Coronary artery (tissue), 2 donors: Measurements from ENCODE around the gene POLD4.

ENCODE experiments used
- DNase-seq: peaks from one replicate; pipeline ENCODE4 v3.0.0-alpha.2; 2017; ENCODE audit warnings: low spot score
- H3K27ac ChIP-seq, 2 donors: fragments of 200-600 bp; sonication (generic); one replicate each; pipeline ENCODE4 v1.5.1; 2016 to 2019
- H3K4me3 ChIP-seq: fragments of 200-600 bp; sonication (generic); 2 replicates; pipeline ENCODE4 v1.5.1; 2016; ENCODE audit warnings: mild to moderate bottlenecking, moderate library complexity
- CTCF ChIP-seq: fragments of 200-600 bp; sonication (generic); IDR thresholded peaks from one replicate; pipeline ENCODE4 v1.5.1; 2019; ENCODE audit warnings: antibody characterized with exemption

POLD4 gene

GRCh38 chr11:67312187-67313021 is 40.9 kb downstream of the POLD4 start:
- no peak for DNase-seq
- H3K27ac ChIP-seq: no peak overlapping the region
- H3K4me3 ChIP-seq: no peak overlapping the region
- TF ChIP-seq CTCF: no peak

GRCh38 chr11:67311556-67312082 is 41.7 kb downstream of the POLD4 start:
- H3K27ac ChIP-seq: no peak overlapping the region
- no peak for DNase-seq
- no peak for TF ChIP-seq CTCF

GRCh38 chr11:67311051-67311555 is 42.2 kb downstream of the POLD4 start:
- no peak for TF ChIP-seq CTCF
- no peak overlapping the region for H3K27ac ChIP-seq
- peak; percentile 69 for DNase-seq
- H3K4me3 ChIP-seq: no peak overlapping the region

More at GRCh38 chr11:67311556-67312082, 41.7 kb downstream of the POLD4 start:
- no peak overlapping the region for H3K4me3 ChIP-seq

GRCh38 chr11:67310246-67311050 is 42.9 kb downstream of the POLD4 start:
- no peak overlapping the region for H3K4me3 ChIP-seq
- DNase-seq: peak; percentile 52
- no peak for TF ChIP-seq CTCF
- no peak overlapping the region for H3K27ac ChIP-seq

GRCh38 chr11:67309661-67310061 is 43.7 kb downstream of the POLD4 start:
- DNase-seq: no peak
- no peak overlapping the region for H3K4me3 ChIP-seq
- H3K27ac ChIP-seq: no peak overlapping the region
- TF ChIP-seq CTCF: no peak

- Histone ChIP-seq H3K4me3 (no peak overlapping the region), H3K27ac (no peak overlapping the region)
- no peak for DNase-seq
- no peak for TF ChIP-seq CTCF
Measured at GRCh38 chr11:67309166-67309565, 44.2 kb downstream of the POLD4 start.
